Testis (tissue), 3 donors: ENCODE data around the gene SRL. TPM values are rescaled to one million over a fixed set of nuclear protein-coding genes. Genes with fewer than 3 reads are reported as not detected.

Experiments
- DNase-seq: peaks from one replicate; pipeline ENCODE4 v3.0.0-alpha.2; 2019
- H3K27ac ChIP-seq, 2 donors: fragments of 200-600 bp; sonication (generic); one replicate each; pipeline ENCODE4 v1.5.1; 2019
- H3K27me3 ChIP-seq: fragments of 200-600 bp; sonication (generic); one replicate; pipeline ENCODE4 v1.5.1; 2019
- H3K36me3 ChIP-seq: fragments of 200-600 bp; sonication (generic); one replicate; pipeline ENCODE4 v1.5.1; 2017; ENCODE audit warnings: low read depth; ENCODE audit errors: missing control alignments
- H3K4me1 ChIP-seq: fragments of 200-600 bp; sonication (generic); one replicate; pipeline ENCODE4 v1.5.1; 2019
- H3K4me3 ChIP-seq, 2 donors: fragments of 200-600 bp; sonication (generic); one replicate each; pipeline ENCODE4 v1.5.1; 2017 to 2019
- H3K9me3 ChIP-seq: fragments of 200-600 bp; sonication (generic); one replicate; pipeline ENCODE4 v1.5.1; 2017
- CTCF ChIP-seq, 3 experiments: fragments of 450-650 bp in 2 of 3; fragments of 200-600 bp in 1 of 3; sonication (generic) in 1 of 3; IDR thresholded peaks; one replicate each; pipeline ENCODE4 v1.5.1; 2016 to 2019; ENCODE audit warnings: antibody characterized with exemption in 3 of 3, mild to moderate bottlenecking in 2 of 3, moderate library complexity in 1 of 3
- POLR2A ChIP-seq: fragments of 450-650 bp; IDR thresholded peaks from one replicate; pipeline ENCODE4 v1.6.1; 2017; ENCODE audit warnings: antibody characterized with exemption, mild to moderate bottlenecking, moderate library complexity
- WGBS, 2 donors: methylation state at CpG; one replicate each; pipeline ENCODE4 v1.1.5; 2018; 5-methylcytosine and 5-hydroxymethylcytosine counted together
- intact Hi-C: fragments of 100-400 bp; cut with DNase I; formaldehyde crosslinking; loops from one replicate; pipeline ENCODE4 v1.15.1; 2023; ENCODE audit warnings: low total_unique reads
- polyA plus RNA-seq: library from polyadenylated mRNA; stranded (reverse); fragments of 350-450 nt; fragmentation: Illumina TruSeq; extraction: RNeasy Lipid Tissue Mini Kit (QIAGEN cat#74804); gene quantifications from one replicate; pipeline ENCODE4 v1.2.3, GENCODE V29; 2014; ENCODE audit warnings: low read depth, low replicate concordance; ENCODE audit not compliant: insufficient read depth
- total RNA-seq, 2 donors: library from RNA; depleted of rRNA; stranded (reverse); fragments of >200 nt; gene quantifications; one replicate each; pipeline ENCODE4 v1.2.3, GENCODE V29; 2016

Gene SRL
- total and polyA plus RNA-seq, 3 donors from 2014 or later, result 1.5 to 4.7 (median 2.5) TPM

- peaks cover 5% of the 10 kb centered on the region for H3K4me1 ChIP-seq
- DNase-seq, result peak; percentile 34
- H3K27me3 ChIP-seq, result no peaks in the 10 kb centered on the region
- peak overlapping the region; percentile 81 to 88 for H3K27ac ChIP-seq
- H3K9me3 ChIP-seq, result no peaks in the 10 kb centered on the region
- TF ChIP-seq CTCF (IDR thresholded peaks at IDR 0.05), result peak in 1 of 3 experiments; percentile 30
- TF ChIP-seq POLR2A, result no peak
- intact Hi-C loops, result no loop called here
- H3K4me3 ChIP-seq, result peak overlapping the region; percentile 84 to 90
- no peaks in the 10 kb centered on the region for H3K36me3 ChIP-seq
- 1% methylated on average over 19 to 22 of the region's 25 CpGs for WGBS, 2 donors
Observed at GRCh38 chr16:4273858-4274311, 32.0 kb upstream of the SRL start.

GRCh38 chr16:4272114-4272956 is 30.5 kb upstream of the SRL start:
- Histone ChIP-seq H3K27ac (peak overlapping the region; percentile 70 to 88), H3K27me3 (no peaks in the 10 kb centered on the region), H3K36me3 (no peaks in the 10 kb centered on the region), H3K9me3 (no peaks in the 10 kb centered on the region), H3K4me1 (peaks cover 5% of the 10 kb centered on the region), H3K4me3 (peak overlapping the region; percentile 84 to 90)
- 1% methylated on average over 11 to 64 of the region's 79 CpGs for WGBS, 2 donors
- no peak for TF ChIP-seq CTCF (IDR thresholded peaks at IDR 0.05)
- no peak for TF ChIP-seq POLR2A
- peak; percentile 59 for DNase-seq
- intact Hi-C loops, result no loop called here

GRCh38 chr16:4271176-4272113 is 29.6 kb upstream of the SRL start:
- peaks cover 5% of the 10 kb centered on the region for H3K4me1 ChIP-seq
- peak; percentile 98 for DNase-seq
- no peaks in the 10 kb centered on the region for H3K9me3 ChIP-seq
- 0% methylated on average over 1 to 70 of the region's 72 CpGs for WGBS, 2 donors
- H3K36me3 ChIP-seq, result no peaks in the 10 kb centered on the region
- H3K27me3 ChIP-seq, result no peaks in the 10 kb centered on the region
- H3K27ac ChIP-seq, result peak overlapping the region; percentile 49 to 88
- no peak for TF ChIP-seq POLR2A
- TF ChIP-seq CTCF (IDR thresholded peaks at IDR 0.05), result no peak
- H3K4me3 ChIP-seq, result peak overlapping the region; percentile 84 to 90
- intact Hi-C loops, result no loop called here

- no peak overlapping the region for H3K4me3 ChIP-seq
- H3K4me1 ChIP-seq, result peaks cover 5% of the 10 kb centered on the region
- DNase-seq, result no peak
- TF ChIP-seq POLR2A (no peak), CTCF (IDR thresholded peaks at IDR 0.05) (no peak)
- no peaks in the 10 kb centered on the region for H3K36me3 ChIP-seq
- 82 to 83% methylated on average over 5 to 7 of the region's 7 CpGs for WGBS, 2 donors
- no peaks in the 10 kb centered on the region for H3K27me3 ChIP-seq
- intact Hi-C loops, result no loop called here
- H3K9me3 ChIP-seq, result no peaks in the 10 kb centered on the region
- no peak overlapping the region for H3K27ac ChIP-seq
Observed at GRCh38 chr16:4270595-4270994, 28.7 kb upstream of the SRL start.
